Ishikawa (cell line): Measurements from ENCODE around the gene PRKD2.

Experiments
- CEBPB ChIP-seq: IDR thresholded peaks from 2 replicates; pipeline ENCODE4 v1.6.1; 2012
- CREB1 ChIP-seq: IDR thresholded peaks from 2 replicates; pipeline ENCODE4 v1.6.1; 2012; ENCODE audit warnings: low read depth
- YY1 ChIP-seq: IDR thresholded peaks from 2 replicates; pipeline ENCODE4 v1.6.1; 2012; ENCODE audit warnings: low read depth
- TF ChIP-seq, protein P1 (sequence below): IDR thresholded peaks from 2 replicates; pipeline ENCODE4 v1.6.1; 2012

DNA sequence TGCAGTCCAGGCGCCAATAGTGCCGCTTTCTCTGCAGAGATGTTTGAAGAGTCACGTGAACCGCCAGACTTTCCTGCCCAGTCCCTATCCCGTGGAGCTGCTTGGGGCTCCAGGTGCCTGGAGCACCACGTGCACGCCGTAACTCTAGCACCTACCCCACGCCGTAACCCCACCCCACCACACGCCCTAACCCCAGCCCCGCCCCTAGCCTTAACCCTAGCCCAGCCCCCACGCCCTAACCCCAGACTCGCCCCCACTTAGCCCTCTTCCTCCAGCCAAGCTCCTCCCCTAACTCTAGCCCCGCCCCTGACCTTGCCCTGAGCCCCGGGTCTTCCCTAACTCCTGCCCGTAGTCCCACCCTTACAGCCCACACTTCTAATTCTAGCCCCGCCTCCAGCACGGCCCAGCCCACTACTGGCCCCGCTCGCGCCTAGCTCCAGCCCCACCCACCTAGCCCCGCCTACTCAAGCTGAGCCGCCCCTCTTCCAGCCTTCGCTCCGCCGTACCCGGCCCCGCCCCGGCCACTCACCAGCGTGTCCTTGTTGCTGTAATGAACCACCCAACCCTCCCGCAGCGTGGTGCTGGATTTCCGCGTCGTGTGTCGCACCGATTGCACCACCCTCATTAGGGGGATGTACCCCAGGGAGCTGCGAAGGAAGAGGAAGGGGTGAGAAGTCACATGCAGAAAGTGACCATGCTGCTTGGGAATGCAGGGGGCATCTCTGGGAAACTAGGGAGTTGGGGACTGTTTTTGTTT, 19.5 kb downstream of the PRKD2 start:
- TF ChIP-seq, protein P1, sequence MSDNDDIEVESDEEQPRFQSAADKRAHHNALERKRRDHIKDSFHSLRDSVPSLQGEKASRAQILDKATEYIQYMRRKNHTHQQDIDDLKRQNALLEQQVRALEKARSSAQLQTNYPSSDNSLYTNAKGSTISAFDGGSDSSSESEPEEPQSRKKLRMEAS, result peak; percentile 89
- TF ChIP-seq CREB1, result no peak
- peak; percentile 59; the same call in 1 of the 2 replicates for TF ChIP-seq CEBPB
- no peak for TF ChIP-seq YY1
